GM12878 (cell line): Measurements from ENCODE around the gene SDCCAG8. TPM values are rescaled to one million over a fixed set of nuclear protein-coding genes. Genes with fewer than 3 reads are reported as not detected.

ENCODE experiments used
- ATAC-seq: fragments of 200-7000 bp; cut with Tn5 transposase; 3 replicates; pipeline ENCODE4 v1.9.1; 2020; ENCODE audit warnings: mild to moderate bottlenecking, moderate library complexity
- BruUV-seq: library from RNA; stranded (reverse); fragments of 400-500 nt; replicated peaks from 2 replicates; lab custom pipeline; 2021; lab: Mats Ljungman, UMichigan
- CTCF ChIA-PET: fragments of 300-600 bp; sonication (Branson Sonifier 250); formaldehyde crosslinking; extraction: SDS; loops from one replicate; lab custom pipeline; 2021; ENCODE audit warnings: inconsistent platforms; lab: Yijun Ruan, JAX
- POLR2A ChIA-PET: fragments of 350-600 bp; formaldehyde crosslinking; extraction: SDS; loops from one replicate; lab custom pipeline; 2021; ENCODE audit warnings: inconsistent platforms; lab: Charles Lee
- RAD21 ChIA-PET: fragments of 300-600 bp; sonication (Branson Sonifier 250); formaldehyde crosslinking; loops from one replicate; lab custom pipeline; 2023; ENCODE audit warnings: antibody characterized with exemption; ENCODE audit not compliant: unreplicated experiment; lab: Charles Lee
- SMC1A ChIA-PET: fragments of 300-600 bp; sonication (Branson Sonifier 250); formaldehyde crosslinking; loops from one replicate; lab custom pipeline; 2023; ENCODE audit not compliant: unreplicated experiment, uncharacterized antibody; lab: Charles Lee
- DNase-seq: peaks from one replicate; pipeline ENCODE4 v3.0.0-alpha.2; 2011; ENCODE audit warnings: low read depth, low spot score
- FAIRE-seq: peaks from 3 replicates; lab custom pipeline; 2011; peaks lifted over from hg19 to GRCh38; lab: Jason Lieb, UNC
- H2AFZ ChIP-seq: 2 replicates; pipeline ENCODE4 v1.6.0; 2011; ENCODE audit warnings: low read depth, low read length, control low read depth; ENCODE audit not compliant: control insufficient read depth
- H3K27ac ChIP-seq: 2 replicates; pipeline ENCODE4 v1.5.1; 2011; ENCODE audit warnings: control low read depth; ENCODE audit not compliant: control insufficient read depth, insufficient read depth
- H3K27me3 ChIP-seq, 2 experiments: replicated peaks in 1 of 2; 2 replicates each; pipeline versions ENCODE4 v1.6.0 to v1.6.1; 2011; ENCODE audit warnings: low read length in 1 of 2; ENCODE audit not compliant: control insufficient read depth in 2 of 2, insufficient read depth in 2 of 2
- H3K36me3 ChIP-seq, 2 experiments: 2 replicates each; pipeline ENCODE4 v1.5.1; 2011; ENCODE audit warnings: low read length in 1 of 2; ENCODE audit not compliant: control insufficient read depth in 2 of 2, insufficient read depth in 2 of 2
- H3K4me1 ChIP-seq: 2 replicates; pipeline ENCODE4 v1.6.1; 2011; ENCODE audit warnings: mild to moderate bottlenecking, low read length, moderate library complexity, mixed read lengths; ENCODE audit not compliant: control insufficient read depth, insufficient read depth
- H3K4me2 ChIP-seq: 2 replicates; pipeline ENCODE4 v1.6.0; 2011; ENCODE audit warnings: control low read depth; ENCODE audit not compliant: control insufficient read depth, insufficient read depth
- H3K4me3 ChIP-seq: fragments of 200-600 bp; sonication (generic); 2 replicates; pipeline ENCODE4 v1.5.1; 2016
- H3K79me2 ChIP-seq: 2 replicates; pipeline ENCODE4 v1.6.0; 2011; ENCODE audit warnings: low read length; ENCODE audit not compliant: control insufficient read depth, insufficient read depth
- H3K9ac ChIP-seq: 2 replicates; pipeline ENCODE4 v1.8.0; 2011; ENCODE audit warnings: low read length, control low read depth, mixed read lengths; ENCODE audit not compliant: control insufficient read depth, insufficient read depth
- H3K9me3 ChIP-seq: replicated peaks from 3 replicates; pipeline ENCODE4 v1.5.1; 2011; ENCODE audit warnings: mild to moderate bottlenecking, low read length; ENCODE audit not compliant: control insufficient read depth, insufficient read depth
- H4K20me1 ChIP-seq: 2 replicates; pipeline ENCODE4 v1.6.0; 2011; ENCODE audit not compliant: control insufficient read depth, insufficient read depth
- ATF3 ChIP-seq: IDR thresholded peaks from 2 replicates; pipeline ENCODE4 v1.6.1; 2011; ENCODE audit warnings: low read depth, mild to moderate bottlenecking, low read length, moderate library complexity, borderline replicate concordance; ENCODE audit errors: extremely low read depth
- BCL11A ChIP-seq: IDR thresholded peaks from 2 replicates; pipeline ENCODE4 v1.6.1; 2011; ENCODE audit warnings: low read depth, low read length
- DPF2 ChIP-seq: fragments of 450-650 bp; IDR thresholded peaks from 2 replicates; pipeline ENCODE4 v1.6.1; 2017; ENCODE audit warnings: mild to moderate bottlenecking
- JUND ChIP-seq: IDR thresholded peaks from 2 replicates; pipeline ENCODE4 v1.6.1; 2012; ENCODE audit warnings: low read depth, mild to moderate bottlenecking, low read length, improper control_type of control experiment, moderate library complexity
- KAT2A ChIP-seq: conservative IDR thresholded peaks from 2 replicates; pipeline ENCODE4 v1.6.1; 2011; ENCODE audit warnings: low read depth, low read length; ENCODE audit not compliant: control insufficient read depth
- NFXL1 ChIP-seq: fragments of 450-650 bp; IDR thresholded peaks from 2 replicates; pipeline ENCODE4 v1.6.1; 2017; ENCODE audit warnings: antibody characterized with exemption, mild to moderate bottlenecking, borderline replicate concordance
- NR2C1 ChIP-seq: fragments of 450-650 bp; IDR thresholded peaks from 2 replicates; pipeline ENCODE4 v1.6.1; 2017; ENCODE audit warnings: antibody characterized with exemption, mild to moderate bottlenecking, moderate library complexity
- NRF1 ChIP-seq: conservative IDR thresholded peaks from 2 replicates; pipeline ENCODE4 v1.6.1; 2011; ENCODE audit warnings: mild to moderate bottlenecking, low read depth, low read length, improper control_type of control experiment
- PAX8 ChIP-seq: fragments of 450-650 bp; IDR thresholded peaks from 2 replicates; pipeline ENCODE4 v1.6.1; 2017; ENCODE audit warnings: mild to moderate bottlenecking, moderate library complexity
- POLR2AphosphoS2 ChIP-seq: IDR thresholded peaks from 2 replicates; pipeline ENCODE4 v1.6.1; 2011; ENCODE audit warnings: low read depth, mild to moderate bottlenecking, low read length, improper control_type of control experiment, moderate library complexity
- RBBP5 ChIP-seq: fragments of 200-600 bp; sonication (generic); conservative IDR thresholded peaks from 2 replicates; pipeline ENCODE4 v1.6.1; 2016
- SMC3 ChIP-seq: IDR thresholded peaks from 2 replicates; pipeline ENCODE4 v1.6.1; 2011; ENCODE audit warnings: low read length, improper control_type of control experiment, borderline replicate concordance
- SREBF2 ChIP-seq: IDR thresholded peaks from 2 replicates; pipeline ENCODE4 v1.6.1; 2012; ENCODE audit warnings: mild to moderate bottlenecking, low read length
- YY1 ChIP-seq: IDR thresholded peaks from 2 replicates; pipeline ENCODE4 v1.6.1; 2011; ENCODE audit warnings: low read depth, mild to moderate bottlenecking, low read length
- ZBTB40 ChIP-seq: fragments of 450-650 bp; IDR thresholded peaks from 2 replicates; pipeline ENCODE4 v1.6.1; 2016; ENCODE audit warnings: mild to moderate bottlenecking, moderate library complexity, borderline replicate concordance
- WGBS: methylation state at CpG from one replicate; pipeline ENCODE4 v1.1.6; 2016; ENCODE audit warnings: low lambda C conversion rate; ENCODE audit not compliant: insufficient replicate concordance, insufficient coverage; ENCODE audit errors: missing lambda C conversion rate; 5-methylcytosine and 5-hydroxymethylcytosine counted together
- in situ Hi-C: fragments of 300-500 bp; cut with MboI; formaldehyde crosslinking; loops from 9 replicates; pipeline ENCODE4 v1.14.3; 2018; ENCODE audit warnings: mixed read lengths
- intact Hi-C: fragments of 100-400 bp; cut with micrococcal nuclease; formaldehyde crosslinking; loops from one replicate; pipeline ENCODE4 v1.14.2; 2022; ENCODE audit not compliant: unreplicated experiment
- polyA plus RNA-seq, 11 experiments: library from polyadenylated mRNA; depleted of rRNA in 4 of 11; unstranded in 6 of 11; stranded (reverse) in 5 of 11; fragments of >200 nt; fragmentation: Nextera tagmentation in 4 of 11; fragmentation: Illumina TruSeq in 1 of 11; extraction: Ambion mirVana in 4 of 11; extraction: Trizol in 1 of 11; gene quantifications; 1 replicate in 1 of 11; 2 replicates in 10 of 11; pipeline versions ENCODE4 v1.2.1 to v1.2.3, GENCODE V29; 2011 to 2016; ENCODE audit warnings: inconsistent platforms in 2 of 11, missing spikeins in 2 of 11, low read depth in 1 of 11
- total RNA-seq, 4 experiments: library from RNA; depleted of rRNA in 3 of 4; stranded (reverse); fragments of >200 nt in 3 of 4; fragmentation: Illumina TruSeq in 1 of 4; extraction: Trizol in 1 of 4; gene quantifications; 2 replicates each; pipeline versions ENCODE4 v1.2.1 to v1.2.3, GENCODE V29; 2013 to 2021

SDCCAG8 gene
- total and polyA plus RNA-seq, 10 of the 15 experiments (the other 5 are each of a cell fraction or from before 2014, with no cell fraction given), result 15.0 to 25.6 (median 20.6) TPM

GRCh38 chr1:243523766-243524165, 267.9 kb downstream of the SDCCAG8 start:
- H3K4me2 ChIP-seq, result no peak overlapping the region
- intact Hi-C loops (no loop called here), in situ Hi-C loops (no loop called here)
- no peaks in the 10 kb centered on the region for H3K36me3 ChIP-seq
- ATAC-seq, result no peak
- ChIA-PET SMC1A (no interaction called here), RAD21 (no interaction called here), CTCF (no interaction called here), POLR2A (no interaction called here)
- H4K20me1 ChIP-seq, result no peaks in the 10 kb centered on the region
- no peak overlapping the region for H2AFZ ChIP-seq
- no peaks in the 10 kb centered on the region for H3K27me3 ChIP-seq
- no peaks in the 10 kb centered on the region for H3K4me1 ChIP-seq
- H3K79me2 ChIP-seq, result no peaks in the 10 kb centered on the region
- no peak for FAIRE-seq
- DNase-seq, result no peak
- BruUV-seq, result no TSS peak
- no peak overlapping the region for H3K27ac ChIP-seq
- no peak overlapping the region for H3K4me3 ChIP-seq
- TF ChIP-seq BCL11A (no peak), ZBTB40 (no peak), ATF3 (no peak), DPF2 (no peak), POLR2AphosphoS2 (no peak), YY1 (no peak), RBBP5 (no peak), NRF1 (no peak), NFXL1 (no peak), KAT2A (no peak), PAX8 (no peak), SMC3 (no peak), NR2C1 (no peak), SREBF2 (no peak), JUND (no peak)
- no peak overlapping the region for H3K9ac ChIP-seq
- 97% methylated on average over 5 of the region's 5 CpGs for WGBS
- no peaks in the 10 kb centered on the region for H3K9me3 ChIP-seq
